ENCODE data around the gene POU2F3. TPM values are rescaled to one million over a fixed set of nuclear protein-coding genes. Genes with fewer than 3 reads are reported as not detected.

Gene POU2F3
- total RNA-seq, 4 donors from 2014 or later: 0.27 to 0.46 TPM; not detected in 2

GRCh38 chr11:120210626-120211521 lies 29.1 kb upstream of the POU2F3 start, which contains the start of gene OAF:
TSS of gene OAF (plus strand) at chr11:120211032. CDS start at chr11:120211280, 248 bp downstream.
- Histone ChIP-seq H3K27ac (peak within 1 kb of the TSS; percentile 19 to 85 (median 80)), H3K36me3 (no peaks in the 10 kb centered on the region), H3K4me1 (peaks cover 0 to 75% (median 20%) of the 10 kb centered on the region in 3 donors), H3K27me3 (no peaks in the 10 kb centered on the region), H3K9me3 (no peaks in the 10 kb centered on the region), H3K4me3 (peak within 1 kb of the TSS; percentile 53 to 69)
- ATAC-seq: peak; percentile 78
- WGBS, 2 donors (ENCODE audit: low coverage in 1 of 2): 2% methylated on average over 12 of the region's 108 CpGs; no CpG with 5 or more reads in 1 of the 2 donors
- TF ChIP-seq POLR2AphosphoS5 (IDR thresholded peaks at IDR 0.05) (peak; percentile 19), EP300 (IDR thresholded peaks at IDR 0.05) (no peak), POLR2A (IDR thresholded peaks at IDR 0.05) (peak; percentile 46 to 65)
- TF ChIP-seq, protein P1, sequence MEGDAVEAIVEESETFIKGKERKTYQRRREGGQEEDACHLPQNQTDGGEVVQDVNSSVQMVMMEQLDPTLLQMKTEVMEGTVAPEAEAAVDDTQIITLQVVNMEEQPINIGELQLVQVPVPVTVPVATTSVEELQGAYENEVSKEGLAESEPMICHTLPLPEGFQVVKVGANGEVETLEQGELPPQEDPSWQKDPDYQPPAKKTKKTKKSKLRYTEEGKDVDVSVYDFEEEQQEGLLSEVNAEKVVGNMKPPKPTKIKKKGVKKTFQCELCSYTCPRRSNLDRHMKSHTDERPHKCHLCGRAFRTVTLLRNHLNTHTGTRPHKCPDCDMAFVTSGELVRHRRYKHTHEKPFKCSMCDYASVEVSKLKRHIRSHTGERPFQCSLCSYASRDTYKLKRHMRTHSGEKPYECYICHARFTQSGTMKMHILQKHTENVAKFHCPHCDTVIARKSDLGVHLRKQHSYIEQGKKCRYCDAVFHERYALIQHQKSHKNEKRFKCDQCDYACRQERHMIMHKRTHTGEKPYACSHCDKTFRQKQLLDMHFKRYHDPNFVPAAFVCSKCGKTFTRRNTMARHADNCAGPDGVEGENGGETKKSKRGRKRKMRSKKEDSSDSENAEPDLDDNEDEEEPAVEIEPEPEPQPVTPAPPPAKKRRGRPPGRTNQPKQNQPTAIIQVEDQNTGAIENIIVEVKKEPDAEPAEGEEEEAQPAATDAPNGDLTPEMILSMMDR (IDR thresholded peaks at IDR 0.05): peak in 2 of 4 experiments; percentile 6 to 44

DNA sequence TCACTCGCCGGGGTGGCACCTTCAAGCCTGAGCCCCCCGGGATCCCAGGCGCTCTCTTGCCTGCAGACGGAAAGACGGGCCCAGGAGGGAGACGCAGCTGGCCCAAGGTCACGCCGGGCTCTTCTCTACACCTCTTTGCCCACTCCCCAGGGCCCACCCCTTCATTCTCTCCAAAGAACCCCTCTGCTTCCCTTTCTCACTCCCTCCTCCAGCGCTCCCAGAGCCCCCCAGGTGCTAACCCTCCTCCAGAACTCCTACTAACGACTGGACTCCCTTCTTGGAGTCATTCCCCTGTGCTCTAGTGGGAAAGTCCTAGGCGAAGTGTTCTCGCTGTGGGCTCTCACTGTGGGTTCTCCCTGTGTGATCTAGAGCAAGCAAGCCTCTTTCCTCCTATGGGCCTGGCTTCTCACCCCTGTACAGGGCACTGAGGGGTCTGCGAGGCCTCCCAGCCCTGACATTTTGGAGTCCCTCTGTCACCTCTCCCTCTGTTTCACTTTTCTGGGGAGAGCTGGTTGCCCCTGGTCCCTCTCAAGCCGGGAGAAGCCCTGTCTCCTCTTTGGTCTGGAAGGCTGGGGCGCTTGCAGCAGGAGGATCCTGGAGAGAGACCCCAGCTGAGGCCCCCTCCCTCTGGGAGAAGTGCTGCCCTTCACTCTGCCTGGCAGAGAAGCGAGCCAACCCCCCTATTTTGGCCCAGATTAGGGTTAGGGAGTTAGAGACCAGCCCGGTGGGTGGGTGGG lies 28.2 kb upstream of the POU2F3 start:
- H3K4me3 ChIP-seq: peak overlapping the region; percentile 53 to 69
- no peaks in the 10 kb centered on the region for H3K27me3 ChIP-seq
- TF ChIP-seq POLR2AphosphoS5 (IDR thresholded peaks at IDR 0.05) (no peak), EP300 (IDR thresholded peaks at IDR 0.05) (no peak), POLR2A (IDR thresholded peaks at IDR 0.05) (no peak)
- TF ChIP-seq, protein P1 (IDR thresholded peaks at IDR 0.05): no peak
- peak overlapping the region in 3 of 4 donors; percentile 78 to 85 (median 82) for H3K27ac ChIP-seq
- no peak for ATAC-seq
- no peaks in the 10 kb centered on the region for H3K36me3 ChIP-seq
- no peaks in the 10 kb centered on the region for H3K9me3 ChIP-seq
- H3K4me1 ChIP-seq: peaks cover 0 to 83% (median 28%) of the 10 kb centered on the region in 3 donors
- WGBS, 2 donors (ENCODE audit: low coverage in 1 of 2): 22 to 25% methylated on average over 8 to 9 of the region's 18 CpGs

DNA sequence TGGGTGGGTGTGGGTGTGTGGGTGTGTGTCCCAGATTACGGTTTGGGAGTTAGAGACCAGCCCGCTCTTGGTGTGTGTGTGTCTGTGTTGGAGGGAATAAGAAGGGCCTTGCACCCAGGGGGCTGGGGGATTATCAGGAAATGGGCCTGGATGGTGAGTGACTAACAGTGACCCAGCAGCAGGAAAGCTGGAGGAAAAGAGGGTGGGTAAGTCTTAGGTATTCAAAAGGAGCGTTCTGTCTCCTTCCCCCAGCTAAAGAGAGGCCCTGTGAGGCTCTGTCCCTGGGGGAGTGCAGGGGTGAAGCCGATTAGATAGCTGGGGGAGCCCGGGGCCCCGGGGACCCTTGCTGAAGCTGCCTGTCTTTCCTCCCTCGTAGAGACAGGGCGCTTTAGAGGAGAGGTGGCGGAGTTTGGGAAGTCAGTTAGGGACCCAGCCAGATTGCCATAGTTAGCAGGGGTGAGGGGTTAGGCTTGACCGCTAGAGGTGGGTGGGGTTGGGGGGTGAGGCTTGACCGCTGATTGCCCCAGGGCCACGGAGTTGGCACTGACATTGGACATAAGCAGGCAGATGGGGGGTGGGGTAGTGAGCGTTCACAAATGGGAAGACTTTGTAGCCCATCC lies 27.6 kb upstream of the POU2F3 start:
- 43% methylated on average over 4 of the region's 13 CpGs; no CpG with 5 or more reads in 1 of the 2 donors for WGBS, 2 donors (ENCODE audit: low coverage in 1 of 2)

DNA sequence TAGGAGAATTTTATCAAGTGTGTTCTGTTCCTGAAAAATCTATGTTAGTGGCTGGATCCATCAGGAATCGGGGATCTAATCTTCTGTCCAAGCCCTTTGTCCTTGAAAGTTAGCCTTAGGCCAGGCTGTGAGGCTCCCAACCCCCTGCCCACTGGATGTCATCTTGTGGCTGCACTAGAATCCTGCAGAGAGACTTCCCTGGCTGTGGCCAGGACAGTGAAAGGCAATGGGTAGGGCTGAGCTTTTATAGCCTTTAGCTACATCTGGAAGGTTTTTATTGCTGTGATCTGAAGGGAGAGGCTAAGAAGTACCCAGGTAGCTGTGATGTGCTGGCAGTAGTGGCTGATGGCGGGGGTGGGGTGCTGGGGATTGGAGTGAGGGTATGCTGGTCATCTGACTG lies 27.0 kb upstream of the POU2F3 start:
- Histone ChIP-seq H3K4me3 (peak overlapping the region in 1 of 2 donors; percentile 69), H3K4me1 (peaks cover 0 to 90% (median 36%) of the 10 kb centered on the region in 3 donors), H3K36me3 (no peaks in the 10 kb centered on the region), H3K9me3 (no peaks in the 10 kb centered on the region), H3K27ac (peak overlapping the region in 3 of 4 donors; percentile 78 to 85 (median 82)), H3K27me3 (no peaks in the 10 kb centered on the region)
- no peak for ATAC-seq
- TF ChIP-seq POLR2AphosphoS5 (IDR thresholded peaks at IDR 0.05) (no peak), EP300 (IDR thresholded peaks at IDR 0.05) (no peak), POLR2A (IDR thresholded peaks at IDR 0.05) (no peak)
- TF ChIP-seq, protein P1 (IDR thresholded peaks at IDR 0.05): no peak
- WGBS, 2 donors (ENCODE audit: low coverage in 1 of 2): 83% methylated on average over 1 of the region's 2 CpGs; no CpG with 5 or more reads in 1 of the 2 donors

More for the DNA sequence above, 27.6 kb upstream of the POU2F3 start:
- Histone ChIP-seq H3K36me3 (no peaks in the 10 kb centered on the region), H3K9me3 (no peaks in the 10 kb centered on the region), H3K4me1 (peaks cover 0 to 90% (median 31%) of the 10 kb centered on the region in 3 donors), H3K4me3 (peak overlapping the region; percentile 53 to 69), H3K27ac (peak overlapping the region in 3 of 4 donors; percentile 78 to 85 (median 82)), H3K27me3 (no peaks in the 10 kb centered on the region)
- TF ChIP-seq, protein P1 (IDR thresholded peaks at IDR 0.05): no peak
- TF ChIP-seq POLR2AphosphoS5 (IDR thresholded peaks at IDR 0.05) (no peak), POLR2A (IDR thresholded peaks at IDR 0.05) (no peak), EP300 (IDR thresholded peaks at IDR 0.05) (no peak)
- ATAC-seq: no peak
